MM.1S (cell line): Measurements from ENCODE around the gene PARD3.

Experiments used
- CTCF ChIP-seq: fragments of 300-600 bp; sonication (generic); IDR thresholded peaks from 2 replicates; pipeline ENCODE4 v1.5.1; 2016; ENCODE audit warnings: antibody characterized with exemption, low read length, mixed read lengths
- EZH2 ChIP-seq: fragments of 300-600 bp; sonication (generic); optimal IDR thresholded peaks from 2 replicates; pipeline ENCODE3; 2017; ENCODE audit warnings: low read depth, mild to moderate bottlenecking, antibody characterized with exemption, low read length, mixed read lengths

- TF ChIP-seq CTCF (no peak), EZH2 (no peak)
Observed at GRCh38 chr10:34786464-34786863, 28.6 kb downstream of the PARD3 start.
